GM19099 (cell line): ENCODE measurements around the gene FFAR3.

Experiments
- POLR2A ChIP-seq: IDR thresholded peaks from 3 replicates; pipeline ENCODE4 v1.6.1; 2011; ENCODE audit warnings: low read depth; ENCODE audit not compliant: insufficient read length; ENCODE audit errors: extremely low read depth

The FFAR3 gene, protein sequence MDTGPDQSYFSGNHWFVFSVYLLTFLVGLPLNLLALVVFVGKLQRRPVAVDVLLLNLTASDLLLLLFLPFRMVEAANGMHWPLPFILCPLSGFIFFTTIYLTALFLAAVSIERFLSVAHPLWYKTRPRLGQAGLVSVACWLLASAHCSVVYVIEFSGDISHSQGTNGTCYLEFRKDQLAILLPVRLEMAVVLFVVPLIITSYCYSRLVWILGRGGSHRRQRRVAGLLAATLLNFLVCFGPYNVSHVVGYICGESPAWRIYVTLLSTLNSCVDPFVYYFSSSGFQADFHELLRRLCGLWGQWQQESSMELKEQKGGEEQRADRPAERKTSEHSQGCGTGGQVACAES

DNA sequence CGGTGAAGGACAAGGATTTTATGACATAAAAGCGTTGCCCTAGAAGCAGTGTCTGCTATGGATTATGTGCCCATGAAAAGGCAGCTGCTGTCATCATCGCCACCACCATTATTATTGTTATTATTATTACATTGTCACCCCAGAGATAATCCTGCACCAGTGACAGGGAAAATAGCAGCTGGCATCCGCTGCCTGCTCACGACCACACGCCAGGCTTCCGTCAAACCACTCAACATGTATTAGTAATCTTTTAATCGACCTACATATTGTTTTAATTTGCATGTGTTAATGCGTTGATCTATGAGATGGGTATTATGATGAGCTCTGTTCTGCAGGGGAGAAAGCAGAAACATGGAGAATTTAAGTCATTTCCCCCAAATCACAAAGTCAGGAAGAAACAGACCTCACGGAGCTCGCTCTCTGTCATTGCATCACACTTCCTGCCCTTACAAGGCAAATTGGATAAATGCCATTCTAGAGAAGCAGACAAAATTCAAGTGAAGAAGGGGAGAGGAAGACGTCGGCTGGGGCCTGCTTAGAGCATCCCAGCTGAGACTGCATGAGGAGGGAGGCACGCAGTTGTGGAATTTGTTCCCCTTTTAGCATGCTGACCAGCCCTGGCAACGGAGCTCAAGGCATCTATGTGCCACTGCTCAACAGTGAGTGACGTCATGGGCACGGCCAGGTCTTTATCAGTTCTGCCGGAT lies at the start of gene FFAR3:
FFAR3 (plus strand) TSS at position 594 of the 707 bp plus-strand sequence. CDS start 431 bp downstream, outside the sequence.
- no peak for TF ChIP-seq POLR2A

DNA sequence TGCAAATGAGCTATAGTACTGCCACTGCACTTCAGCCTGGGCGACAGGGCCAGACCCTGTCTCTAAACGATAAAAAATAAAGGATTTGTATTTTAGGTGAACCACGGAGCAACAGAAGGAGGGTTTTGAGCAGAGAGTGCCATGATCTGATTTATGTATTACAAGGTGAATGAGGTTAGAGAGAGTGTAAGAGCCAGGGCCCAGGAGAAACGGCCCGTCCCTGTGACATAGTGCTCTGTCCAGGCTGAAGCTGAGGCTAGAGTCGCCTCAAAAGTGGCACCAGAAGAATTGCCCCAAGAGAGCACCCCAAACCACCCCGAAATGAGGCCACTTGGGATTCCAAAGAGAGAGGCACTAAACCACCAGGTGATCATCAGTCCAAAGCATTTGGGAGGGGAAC lies 49.4 kb upstream of the FFAR3 start:
- no peak for TF ChIP-seq POLR2A

DNA sequence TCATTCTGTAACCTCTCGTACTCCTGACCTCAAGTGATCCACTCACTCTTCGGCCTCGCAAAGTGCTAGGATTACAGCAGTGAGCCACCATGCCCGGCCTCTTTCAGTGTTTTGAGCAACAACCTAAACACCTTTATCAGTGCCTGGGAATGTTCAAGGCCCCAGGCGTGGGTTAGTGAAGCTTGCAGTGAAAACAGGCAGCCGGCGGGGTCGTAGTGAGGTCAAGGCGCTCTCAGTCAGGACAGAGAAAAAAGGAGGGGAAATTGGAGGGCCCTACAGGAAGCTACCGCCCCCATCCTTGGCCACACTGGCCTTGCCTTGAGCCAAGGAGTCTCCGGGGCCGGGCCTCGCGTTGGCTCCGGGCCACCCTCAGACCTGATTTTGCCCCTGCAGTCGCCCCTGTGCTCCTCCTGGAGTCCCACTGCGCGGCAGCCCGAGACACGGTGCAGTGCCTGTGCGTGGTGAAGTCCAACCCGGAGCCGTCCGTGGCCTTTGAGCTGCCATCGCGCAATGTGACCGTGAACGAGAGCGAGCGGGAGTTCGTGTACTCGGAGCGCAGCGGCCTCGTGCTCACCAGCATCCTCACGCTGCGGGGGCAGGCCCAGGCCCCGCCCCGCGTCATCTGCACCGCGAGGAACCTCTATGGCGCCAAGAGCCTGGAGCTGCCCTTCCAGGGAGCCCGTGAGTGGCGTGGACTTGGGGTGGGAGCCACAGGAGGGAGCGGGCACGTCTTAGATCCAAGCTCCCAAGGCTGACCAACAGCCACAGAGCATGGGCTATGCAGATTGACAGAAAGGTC lies 48.6 kb upstream of the FFAR3 start:
- no peak for TF ChIP-seq POLR2A

DNA sequence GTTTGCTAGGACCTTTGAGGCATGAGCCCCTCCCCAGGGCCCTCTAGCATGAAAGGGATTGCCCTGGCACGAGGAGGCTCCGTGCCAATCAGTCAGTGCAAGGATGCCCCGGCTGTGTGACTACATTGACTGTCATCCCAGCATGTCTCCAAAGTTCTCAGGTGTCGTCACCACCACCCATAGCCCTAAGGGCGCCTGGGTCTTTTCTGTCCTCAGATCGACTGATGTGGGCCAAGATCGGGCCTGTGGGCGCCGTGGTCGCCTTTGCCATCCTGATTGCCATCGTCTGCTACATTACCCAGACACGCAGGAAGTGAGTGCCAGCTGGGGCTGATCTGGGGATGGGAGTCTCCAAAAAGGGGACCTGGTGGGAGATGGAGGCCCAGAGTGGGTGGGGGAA lies 47.9 kb upstream of the FFAR3 start:
- TF ChIP-seq POLR2A: no peak

DNA sequence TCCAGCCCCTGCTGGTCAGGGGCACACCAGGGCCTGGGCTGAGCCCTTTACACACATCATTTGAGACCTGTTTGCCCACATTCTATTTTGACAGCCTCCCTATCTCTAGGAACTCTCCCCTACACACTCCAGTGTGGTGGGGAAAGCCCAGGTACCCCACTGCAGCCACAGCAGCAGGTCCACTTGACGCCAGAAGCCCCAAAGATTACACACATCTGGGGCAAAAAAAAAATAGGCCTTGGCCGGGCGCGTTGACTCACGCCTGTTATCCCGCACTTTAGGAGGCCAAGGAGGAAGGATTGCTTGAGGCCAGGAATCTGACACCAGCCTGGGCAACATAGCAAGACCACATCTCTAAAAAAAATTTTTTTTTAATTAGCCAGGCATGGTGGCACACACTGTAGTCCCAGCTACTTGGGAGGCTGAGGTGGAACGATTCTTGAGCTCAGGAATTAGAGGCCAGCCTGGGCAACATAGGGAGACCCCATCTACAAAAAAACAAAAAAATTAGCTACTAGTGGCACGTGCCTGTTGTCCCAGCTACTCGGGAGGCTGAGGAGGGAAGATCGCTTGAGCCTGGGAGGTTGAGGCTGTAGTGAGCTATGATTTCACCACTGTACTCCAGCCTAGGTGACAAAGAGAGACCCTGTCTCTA lies 47.3 kb upstream of the FFAR3 start:
- no peak for TF ChIP-seq POLR2A

DNA sequence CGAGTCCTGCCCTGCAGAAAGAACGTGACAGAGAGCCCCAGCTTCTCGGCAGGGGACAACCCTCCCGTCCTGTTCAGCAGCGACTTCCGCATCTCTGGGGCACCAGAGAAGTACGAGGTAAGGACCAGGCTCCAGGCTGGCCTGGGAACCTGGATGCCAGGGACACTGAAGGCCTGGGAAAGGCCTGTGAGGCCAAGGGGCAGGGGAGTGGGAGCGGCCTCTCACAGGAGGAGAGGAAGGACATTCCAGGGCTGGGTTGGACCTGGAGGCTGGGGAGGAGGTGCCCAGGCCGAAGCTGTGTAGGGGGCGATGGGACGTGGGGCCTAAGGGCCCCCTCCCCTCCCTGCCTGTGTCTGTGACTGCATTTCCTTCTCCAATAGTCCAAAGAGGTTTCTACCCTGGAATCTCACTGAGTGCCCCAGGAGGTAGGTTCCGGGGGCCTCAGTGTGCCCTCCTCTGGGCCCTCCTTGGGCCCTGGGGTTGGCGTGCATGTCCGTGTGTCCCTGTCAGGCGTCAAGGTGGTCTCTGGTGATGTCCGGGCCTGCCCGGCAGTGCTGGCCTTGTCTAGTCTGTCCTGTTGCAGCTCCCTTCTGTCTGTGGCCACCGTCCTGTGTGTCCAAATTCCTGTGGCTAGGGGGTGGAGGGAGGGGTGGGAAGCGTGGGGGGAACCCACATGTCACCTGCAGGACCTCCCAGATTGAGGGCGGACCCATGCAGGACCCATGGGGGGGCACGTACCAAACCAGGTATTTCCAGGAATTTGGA lies 46.2 kb upstream of the FFAR3 start:
- TF ChIP-seq POLR2A: no peak

DNA sequence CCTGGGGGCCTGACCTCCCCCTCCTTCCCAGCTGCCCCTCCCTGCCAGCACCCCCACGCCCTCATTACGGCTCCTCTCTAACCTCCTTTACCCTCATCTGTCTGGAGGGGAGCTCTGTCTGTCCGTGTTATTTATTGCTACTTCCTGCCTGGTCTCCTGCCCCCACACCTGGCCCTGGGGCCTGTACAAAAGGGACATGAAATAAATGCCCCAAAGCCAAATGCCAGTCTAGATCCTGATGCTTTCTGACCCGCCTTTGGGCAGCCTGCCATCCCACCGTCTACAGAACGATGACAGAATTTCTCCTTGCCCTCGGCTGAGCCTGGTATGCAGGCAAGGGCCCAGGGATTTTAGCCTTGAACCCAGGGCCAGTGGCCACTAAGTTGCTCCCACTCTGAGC lies 44.7 kb upstream of the FFAR3 start:
- no peak for TF ChIP-seq POLR2A

DNA sequence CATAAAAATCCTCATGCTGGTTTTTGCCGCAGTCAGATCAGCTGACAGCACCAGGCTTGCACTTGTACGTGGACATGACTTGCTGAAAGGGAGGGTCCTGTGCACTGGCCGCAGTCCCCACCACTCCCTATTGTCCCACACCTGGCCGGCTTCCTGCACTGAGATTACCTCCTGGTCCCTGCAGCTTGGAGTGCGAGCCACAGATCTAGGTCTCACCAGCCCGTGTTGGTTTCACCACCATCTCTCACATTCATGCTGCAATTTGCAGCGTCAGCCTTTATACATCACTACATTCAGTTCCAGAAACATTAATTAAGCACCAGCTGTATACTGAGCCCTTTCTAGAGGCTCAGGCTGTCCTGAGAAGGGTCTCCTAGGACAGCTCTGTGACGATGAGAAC lies 44.2 kb upstream of the FFAR3 start:
- no peak for TF ChIP-seq POLR2A

DNA sequence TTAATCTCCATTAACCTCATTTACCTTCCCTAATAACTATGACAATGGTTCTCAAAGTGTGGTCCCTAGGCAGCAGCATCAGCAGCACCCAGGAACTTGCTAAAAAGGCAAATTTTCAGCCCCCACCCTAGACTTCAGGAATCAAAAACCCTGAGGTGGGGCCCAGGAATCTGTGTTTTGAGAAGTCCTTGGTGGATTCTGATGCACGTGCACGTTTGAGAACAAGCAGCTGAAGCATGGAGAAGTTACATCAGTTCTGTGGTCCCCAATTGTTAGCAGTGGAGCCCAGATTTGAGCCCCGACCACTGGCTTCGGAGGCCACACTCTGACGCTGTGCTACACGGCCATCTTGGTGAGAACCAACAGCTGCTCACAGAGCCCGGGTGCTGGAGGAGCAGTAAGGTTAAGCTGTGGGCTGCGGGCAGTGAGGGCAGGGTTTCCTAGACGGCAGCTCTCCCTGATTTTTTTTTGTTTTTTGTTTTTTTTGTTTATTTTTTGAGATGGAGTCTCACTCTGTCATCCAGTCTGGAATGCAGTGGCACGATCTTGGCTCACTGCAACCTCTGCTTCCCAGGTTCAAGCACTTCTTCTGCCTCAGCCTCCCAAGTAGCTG lies 43.3 kb upstream of the FFAR3 start:
- TF ChIP-seq POLR2A: no peak

DNA sequence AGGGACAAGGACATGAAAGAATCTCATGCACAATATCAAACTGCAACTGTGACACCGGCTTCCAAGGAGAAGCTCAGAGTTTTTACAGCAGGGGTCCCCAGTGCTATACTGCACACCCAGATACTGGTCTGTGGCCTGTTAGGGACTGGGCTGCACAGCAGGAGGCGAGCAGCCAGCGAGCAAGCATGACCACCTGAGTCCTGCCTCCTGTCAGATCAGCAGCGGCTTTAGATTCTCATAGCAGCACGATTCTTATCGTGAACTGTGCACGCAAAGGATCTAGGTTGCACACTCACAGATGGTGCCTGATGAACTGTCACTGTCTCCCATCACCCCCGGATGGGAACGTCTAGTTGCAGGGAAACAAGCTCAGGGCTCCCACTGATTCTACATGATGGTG lies 42.4 kb upstream of the FFAR3 start:
- no peak for TF ChIP-seq POLR2A

DNA sequence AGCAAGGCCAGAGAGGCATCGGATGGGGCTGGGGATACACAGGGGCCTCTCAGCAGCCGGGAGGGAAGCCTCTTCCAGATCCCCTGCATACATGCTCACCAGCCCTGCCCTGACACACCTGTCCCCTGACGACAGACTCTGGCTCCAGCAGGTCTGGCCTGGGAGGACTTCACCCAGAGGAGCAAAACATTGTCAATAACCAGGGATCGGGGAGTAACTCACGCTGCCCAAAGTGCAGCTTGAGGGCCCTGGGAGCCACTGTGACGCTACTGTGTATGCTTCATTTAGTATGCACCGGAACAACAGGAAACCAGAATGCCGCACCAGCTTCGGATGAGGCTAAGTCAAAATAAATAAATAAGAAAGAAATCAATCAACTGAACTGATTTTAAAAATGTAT lies 41.7 kb upstream of the FFAR3 start:
- TF ChIP-seq POLR2A: no peak

DNA sequence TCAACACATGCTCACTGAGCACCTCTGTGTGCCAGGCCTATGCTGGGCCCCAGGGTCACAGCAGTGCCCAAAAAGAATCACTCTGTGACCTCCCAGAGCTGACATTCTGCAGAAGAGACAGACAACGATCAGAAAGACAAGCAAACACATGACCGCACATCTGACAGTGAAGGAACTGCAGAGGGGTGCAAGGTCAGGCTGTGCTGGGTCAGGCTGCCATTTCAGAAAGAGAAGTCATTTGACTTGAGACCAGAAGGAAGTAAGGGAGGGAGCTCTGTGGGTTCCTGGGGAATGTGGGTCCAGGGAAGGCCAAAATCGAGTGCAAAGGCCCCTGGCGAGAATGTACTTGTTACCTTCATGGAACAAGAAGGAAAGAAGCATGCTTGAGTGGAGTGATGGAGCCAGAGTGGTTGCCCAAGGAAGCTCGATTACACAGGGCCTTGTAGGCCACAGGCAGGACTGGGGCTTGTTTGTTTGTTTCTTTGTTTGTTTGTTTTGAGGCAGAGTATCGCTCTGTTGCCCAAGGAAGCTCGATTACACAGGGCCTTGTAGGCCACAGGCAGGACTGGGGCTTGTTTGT lies 40.7 kb upstream of the FFAR3 start:
- no peak for TF ChIP-seq POLR2A

DNA sequence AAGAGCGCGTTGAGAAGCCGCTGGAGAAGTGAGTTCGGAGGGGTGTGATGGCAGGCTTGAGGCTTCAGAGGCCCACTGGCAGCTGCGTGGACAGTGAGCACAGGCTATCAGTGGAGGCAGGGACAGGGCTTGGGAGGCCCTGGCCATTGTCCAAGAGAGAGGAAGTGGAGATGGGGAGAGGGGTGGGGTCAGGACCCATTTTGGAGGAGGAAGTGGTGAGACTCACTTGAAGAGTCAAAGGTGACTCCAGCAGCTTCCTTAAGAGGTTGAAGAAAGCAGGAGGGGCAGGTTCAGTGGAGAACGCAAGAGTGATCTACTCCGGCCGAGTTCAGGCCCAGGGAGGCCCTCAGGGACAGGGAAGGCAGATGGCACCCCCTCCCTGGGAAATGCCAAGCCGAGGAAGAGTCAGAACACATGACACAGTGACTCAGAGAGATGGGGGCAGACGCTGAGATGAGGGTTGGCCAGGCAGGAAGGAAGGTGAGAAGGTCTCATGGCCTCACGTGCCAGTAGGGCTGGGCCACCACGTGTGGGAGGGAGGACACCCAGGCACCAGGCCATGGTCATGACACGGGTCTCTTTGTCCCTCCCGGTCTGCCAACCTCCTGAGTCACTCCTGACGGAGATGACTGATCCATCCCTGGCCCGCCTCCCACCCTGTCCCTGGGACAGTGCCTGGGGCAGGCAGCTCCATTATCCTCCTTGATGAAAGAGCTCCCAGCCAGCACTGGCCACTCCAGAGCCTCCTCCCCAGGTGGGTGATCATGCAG lies 39.4 kb upstream of the FFAR3 start:
- no peak for TF ChIP-seq POLR2A
